Body of pancreas (tissue), 4 donors: ENCODE results near the gene KRTAP12-4. TPM values are rescaled to one million over a fixed set of nuclear protein-coding genes. Genes with fewer than 3 reads are reported as not detected.

Source experiments
- ATAC-seq: fragments of 150-250 bp; one replicate; pipeline ENCODE4 v1.9.1; 2016
- DNase-seq, 4 donors: peaks; one replicate each; pipeline ENCODE4 v3.0.0-alpha.2; 2019
- H3K27ac ChIP-seq, 4 donors: fragments of 200-600 bp; sonication (generic); 1 replicate in 3 of 4; 2 replicates in 1 of 4; pipeline versions ENCODE4 v1.5.1 to v1.6.1; 2016 to 2019; ENCODE audit warnings: mild to moderate bottlenecking in 1 of 4, mixed read lengths in 1 of 4, moderate library complexity in 1 of 4
- H3K27me3 ChIP-seq, 2 donors: fragments of 200-600 bp; sonication (generic); one replicate each; pipeline ENCODE4 v1.6.0; 2016; ENCODE audit warnings: mild to moderate bottlenecking in 1 of 2
- H3K36me3 ChIP-seq, 2 donors: fragments of 200-600 bp; sonication (generic); replicated peaks in 1 of 2; 2 replicates each; pipeline ENCODE4 v1.5.1; 2016; ENCODE audit warnings: low read depth in 2 of 2; ENCODE audit not compliant: insufficient read depth in 1 of 2
- H3K4me1 ChIP-seq: fragments of 200-600 bp; sonication (generic); one replicate; pipeline ENCODE4 v1.6.0; 2016
- H3K4me3 ChIP-seq, 2 donors: fragments of 200-600 bp; sonication (generic); 1 replicate in 1 of 2; 2 replicates in 1 of 2; pipeline ENCODE4 v1.5.1; 2016 to 2019
- H3K9me3 ChIP-seq, 3 donors: fragments of 200-600 bp; sonication (generic); 1 replicate in 2 of 3; 2 replicates in 1 of 3; pipeline ENCODE4 v1.5.1; 2016
- POLR2A ChIP-seq, 3 donors: fragments of 450-650 bp; IDR thresholded peaks; one replicate each; pipeline ENCODE4 v1.6.1; 2016; ENCODE audit warnings: antibody characterized with exemption in 3 of 3, mild to moderate bottlenecking in 2 of 3
- WGBS, 2 donors: methylation state at CpG; one replicate each; pipeline ENCODE4 v1.1.5; 2017; 5-methylcytosine and 5-hydroxymethylcytosine counted together
- intact Hi-C: fragments of 100-400 bp; cut with DNase I; formaldehyde crosslinking; loops from one replicate; pipeline ENCODE4 v1.15.1; 2023
- total RNA-seq, 2 donors: library from RNA; depleted of rRNA; stranded (reverse); fragments of >200 nt; gene quantifications; one replicate each; pipeline ENCODE4 v1.1.0, GENCODE V29; 2016
- TF ChIP-seq, protein P1 (sequence below), 7 experiments: fragments of 450-650 bp in 4 of 7; fragments of 200-600 bp in 3 of 7; sonication (generic) in 3 of 7; IDR thresholded peaks; one replicate each; pipeline ENCODE4 v1.5.1; 2016 to 2019; ENCODE audit warnings: antibody characterized with exemption in 7 of 7

KRTAP12-4 gene
- total RNA-seq, 2 donors from 2014 or later: not detected

- DNase-seq: no peak
- Histone ChIP-seq H3K36me3 (no peaks in the 10 kb centered on the region), H3K4me1 (no peaks in the 10 kb centered on the region), H3K27me3 (peaks cover 0 to 5% of the 10 kb centered on the region in 2 donors), H3K9me3 (no peaks in the 10 kb centered on the region), H3K4me3 (no peak overlapping the region), H3K27ac (no peak overlapping the region)
- 31 to 40% methylated on average over 5 to 12 of the region's 12 CpGs for WGBS, 2 donors
- intact Hi-C loops: no loop called here
- ATAC-seq: no peak
- TF ChIP-seq, protein P1, sequence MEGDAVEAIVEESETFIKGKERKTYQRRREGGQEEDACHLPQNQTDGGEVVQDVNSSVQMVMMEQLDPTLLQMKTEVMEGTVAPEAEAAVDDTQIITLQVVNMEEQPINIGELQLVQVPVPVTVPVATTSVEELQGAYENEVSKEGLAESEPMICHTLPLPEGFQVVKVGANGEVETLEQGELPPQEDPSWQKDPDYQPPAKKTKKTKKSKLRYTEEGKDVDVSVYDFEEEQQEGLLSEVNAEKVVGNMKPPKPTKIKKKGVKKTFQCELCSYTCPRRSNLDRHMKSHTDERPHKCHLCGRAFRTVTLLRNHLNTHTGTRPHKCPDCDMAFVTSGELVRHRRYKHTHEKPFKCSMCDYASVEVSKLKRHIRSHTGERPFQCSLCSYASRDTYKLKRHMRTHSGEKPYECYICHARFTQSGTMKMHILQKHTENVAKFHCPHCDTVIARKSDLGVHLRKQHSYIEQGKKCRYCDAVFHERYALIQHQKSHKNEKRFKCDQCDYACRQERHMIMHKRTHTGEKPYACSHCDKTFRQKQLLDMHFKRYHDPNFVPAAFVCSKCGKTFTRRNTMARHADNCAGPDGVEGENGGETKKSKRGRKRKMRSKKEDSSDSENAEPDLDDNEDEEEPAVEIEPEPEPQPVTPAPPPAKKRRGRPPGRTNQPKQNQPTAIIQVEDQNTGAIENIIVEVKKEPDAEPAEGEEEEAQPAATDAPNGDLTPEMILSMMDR (IDR thresholded peaks at IDR 0.05): no peak
- TF ChIP-seq POLR2A (IDR thresholded peaks at IDR 0.05): no peak
Observed at GRCh38 chr21:44701541-44701940, 47.1 kb upstream of the KRTAP12-4 start.

DNA sequence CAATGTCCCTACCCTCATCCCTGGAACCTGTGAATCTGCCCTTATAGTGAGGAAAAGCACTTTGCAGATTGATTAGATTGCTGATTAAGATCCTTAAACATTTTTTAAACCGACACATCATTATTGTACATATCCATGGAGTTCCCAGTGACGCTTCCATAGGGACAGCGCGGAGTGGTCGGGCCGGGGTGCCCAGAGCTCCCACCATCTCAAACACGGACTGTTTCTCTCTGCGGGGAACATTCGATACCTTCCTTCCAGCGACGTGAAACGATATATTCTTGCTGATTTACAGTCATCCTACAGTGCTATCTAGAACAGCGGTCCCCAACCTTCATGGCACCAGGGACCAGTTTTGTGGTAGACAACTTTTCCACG is 46.6 kb upstream of the KRTAP12-4 start:
- Histone ChIP-seq H3K36me3 (no peaks in the 10 kb centered on the region), H3K4me1 (no peaks in the 10 kb centered on the region), H3K27ac (no peak overlapping the region), H3K4me3 (no peak overlapping the region), H3K27me3 (peaks cover 0 to 5% of the 10 kb centered on the region in 2 donors), H3K9me3 (no peaks in the 10 kb centered on the region)
- WGBS, 2 donors: 65 to 71% methylated on average over 14 of the region's 14 CpGs
- intact Hi-C loops: no loop called here
- DNase-seq (no peak), ATAC-seq (no peak)
- TF ChIP-seq, protein P1 (IDR thresholded peaks at IDR 0.05): no peak
- TF ChIP-seq POLR2A (IDR thresholded peaks at IDR 0.05): no peak

DNA sequence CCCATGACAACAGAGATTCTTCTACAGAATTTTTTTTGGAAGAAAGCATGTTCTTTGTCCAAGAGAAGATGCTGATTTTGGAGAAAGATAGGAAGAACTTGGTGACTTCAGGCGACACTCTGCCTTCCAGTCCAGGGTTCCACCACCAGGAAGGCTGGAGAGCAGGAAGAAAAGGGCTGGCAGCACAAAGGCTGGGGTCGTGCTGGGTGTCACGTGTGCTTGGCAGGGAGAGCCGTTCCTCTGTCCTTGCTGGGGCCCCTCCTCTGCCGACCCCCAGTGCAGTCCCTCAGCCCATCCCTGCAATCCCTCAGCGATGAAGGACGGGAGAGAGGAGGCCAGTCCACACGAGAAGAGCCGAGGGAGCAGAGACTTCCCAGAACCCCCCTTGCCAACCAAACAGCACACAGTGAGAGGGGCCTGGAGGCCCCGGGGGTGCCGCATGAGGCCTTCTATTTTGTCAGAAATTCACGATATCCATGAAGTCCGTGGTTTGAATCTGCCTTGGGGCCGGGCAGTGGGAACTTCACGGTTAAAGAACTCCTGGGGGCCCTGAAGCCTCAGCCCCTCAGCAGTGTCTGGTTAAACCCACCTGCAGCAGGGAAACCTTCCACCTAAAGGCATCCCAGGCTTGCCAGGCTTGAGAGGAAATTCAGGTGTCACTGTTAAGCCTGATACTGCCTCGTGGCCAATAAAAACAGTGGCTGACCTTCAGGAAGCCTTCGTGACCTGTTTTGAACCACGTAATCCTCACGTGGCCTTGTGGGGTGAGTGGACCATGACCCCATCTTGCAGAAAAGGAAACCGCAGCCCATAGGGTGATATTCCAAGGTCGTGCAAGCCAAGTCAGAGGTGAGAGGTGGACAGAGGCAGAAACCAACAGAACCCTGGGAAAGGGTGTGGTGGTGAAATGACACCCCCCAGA is 45.9 kb upstream of the KRTAP12-4 start:
- intact Hi-C loops: no loop called here
- WGBS, 2 donors: 45 to 46% methylated on average over 16 to 21 of the region's 21 CpGs
- Histone ChIP-seq H3K4me3 (no peak overlapping the region), H3K27ac (no peak overlapping the region), H3K27me3 (peaks cover 0 to 5% of the 10 kb centered on the region in 2 donors), H3K36me3 (no peaks in the 10 kb centered on the region), H3K4me1 (no peaks in the 10 kb centered on the region), H3K9me3 (no peaks in the 10 kb centered on the region)
- no peak for ATAC-seq
- TF ChIP-seq, protein P1 (IDR thresholded peaks at IDR 0.05): no peak
- no peak for TF ChIP-seq POLR2A (IDR thresholded peaks at IDR 0.05)
- no peak for DNase-seq

GRCh38 chr21:44699502-44700001 is 45.1 kb upstream of the KRTAP12-4 start:
- Histone ChIP-seq H3K9me3 (no peaks in the 10 kb centered on the region), H3K36me3 (no peaks in the 10 kb centered on the region), H3K27ac (no peak overlapping the region), H3K4me1 (no peaks in the 10 kb centered on the region), H3K27me3 (peaks cover 0 to 5% of the 10 kb centered on the region in 2 donors), H3K4me3 (no peak overlapping the region)
- intact Hi-C loops: no loop called here
- 40 to 58% methylated on average over 17 of the region's 17 CpGs for WGBS, 2 donors
- TF ChIP-seq, protein P1 (IDR thresholded peaks at IDR 0.05): no peak
- no peak for TF ChIP-seq POLR2A (IDR thresholded peaks at IDR 0.05)
- ATAC-seq: no peak
- DNase-seq: no peak
